BLaER1 treated with 17β-estradiol and CSF1 and Interleukin-3, amounts not matched to agents 10 nM and 100 nM (cell line): ENCODE data around the gene HYAL2.
"Not testable (repeated sequence)": the region's sequence is repeated elsewhere in the genome, so short reads cannot be mapped to it uniquely, and the experiment has no call there.

ENCODE experiments used
- H3K27ac ChIP-seq, 11 experiments: shearing (Covaris generic); formaldehyde crosslinking; 2 replicates each; pipeline ENCODE4 v1.8.1; 2022
- H3K27me3 ChIP-seq, 11 experiments: shearing (Covaris generic); formaldehyde crosslinking; 2 replicates each; pipeline ENCODE4 v1.8.1; 2022
- H3K36me3 ChIP-seq, 11 experiments: shearing (Covaris generic); formaldehyde crosslinking; 2 replicates each; pipeline ENCODE4 v1.8.1; 2022
- H3K4me1 ChIP-seq, 10 experiments: shearing (Covaris generic); formaldehyde crosslinking; 2 replicates each; pipeline ENCODE4 v1.8.1; 2022
- H3K4me2 ChIP-seq, 11 experiments: shearing (Covaris generic); formaldehyde crosslinking; 2 replicates each; pipeline ENCODE4 v1.8.1; 2022
- H3K4me3 ChIP-seq, 10 experiments: shearing (Covaris generic); formaldehyde crosslinking; 2 replicates each; pipeline ENCODE4 v1.8.1; 2022
- H3K9ac ChIP-seq, 11 experiments: shearing (Covaris generic); formaldehyde crosslinking; 2 replicates each; pipeline ENCODE4 v1.8.1; 2022
- H3K9me3 ChIP-seq, 11 experiments: shearing (Covaris generic); formaldehyde crosslinking; replicated peaks in 1 of 11; 2 replicates each; pipeline ENCODE4 v1.8.1; 2022
- H4K20me1 ChIP-seq, 11 experiments: shearing (Covaris generic); formaldehyde crosslinking; 2 replicates each; pipeline ENCODE4 v1.8.1; 2022
- Cebpa-rat ChIP-seq, 11 experiments: shearing (Covaris generic); IDR thresholded peaks; 2 replicates each; pipeline ENCODE4 v1.8.1; 2022

The HYAL2 gene

GRCh38 chr3:50290161-50290641 is 32.3 kb downstream of the HYAL2 start:
- H3K4me2 ChIP-seq: peak overlapping the region in 10 of 11 experiments; percentile 77 to 98 (median 92); a peak in 20 of 22 replicates
- H3K27me3 ChIP-seq: no peaks in the 10 kb centered on the region
- no peaks in the 10 kb centered on the region for H3K9me3 ChIP-seq
- H4K20me1 ChIP-seq: peaks cover 0 to 57% (median 27%) of the 10 kb centered on the region in 11 experiments; a peak in 14 of 22 replicates
- H3K27ac ChIP-seq: no peak overlapping the region
- H3K36me3 ChIP-seq: peaks cover 45 to 58% (median 56%) of the 10 kb centered on the region in 11 experiments
- H3K4me3 ChIP-seq: peak overlapping the region in 7 of 10 experiments; percentile 82 to 99 (median 84); a peak in 12 of 20 replicates
- H3K4me1 ChIP-seq: peaks cover 20 to 26% (median 23%) of the 10 kb centered on the region in 10 experiments
- no peak for TF ChIP-seq Cebpa-rat (IDR thresholded peaks at IDR 0.05)
- H3K9ac ChIP-seq: peak overlapping the region; percentile 83 to 97 (median 87); a peak in 14 of 22 replicates

- Histone ChIP-seq H3K9me3 (no peaks in the 10 kb centered on the region), H3K27me3 (no peaks in the 10 kb centered on the region), H3K4me1 (peaks cover 20 to 26% (median 23%) of the 10 kb centered on the region in 10 experiments), H3K9ac (no peak overlapping the region), H3K4me3 (no peak overlapping the region; a peak in 1 of 20 replicates), H4K20me1 (peaks cover 0 to 62% (median 27%) of the 10 kb centered on the region in 11 experiments; a peak in 14 of 22 replicates), H3K27ac (no peak overlapping the region), H3K4me2 (no peak overlapping the region), H3K36me3 (peaks cover 45 to 61% (median 56%) of the 10 kb centered on the region in 11 experiments)
- TF ChIP-seq Cebpa-rat (IDR thresholded peaks at IDR 0.05): no peak
Measured at GRCh38 chr3:50289130-50289529, 33.4 kb downstream of the HYAL2 start.

GRCh38 chr3:50288387-50289007 is 34.0 kb downstream of the HYAL2 start:
- H3K27me3 ChIP-seq: no peaks in the 10 kb centered on the region
- H3K4me1 ChIP-seq: peaks cover 20 to 26% (median 23%) of the 10 kb centered on the region in 10 experiments
- no peak for TF ChIP-seq Cebpa-rat (IDR thresholded peaks at IDR 0.05)
- H3K4me3 ChIP-seq: no peak overlapping the region
- H3K4me2 ChIP-seq: no peak overlapping the region
- H4K20me1 ChIP-seq: peaks cover 0 to 62% (median 27%) of the 10 kb centered on the region in 11 experiments; a peak in 14 of 22 replicates
- H3K9ac ChIP-seq: no peak overlapping the region
- peaks cover 45 to 61% (median 56%) of the 10 kb centered on the region in 11 experiments for H3K36me3 ChIP-seq
- no peaks in the 10 kb centered on the region for H3K9me3 ChIP-seq
- H3K27ac ChIP-seq: no peak overlapping the region

GRCh38 chr3:50287262-50287661 is 35.3 kb downstream of the HYAL2 start:
- no peaks in the 10 kb centered on the region for H3K9me3 ChIP-seq
- peaks cover 0 to 62% (median 27%) of the 10 kb centered on the region in 11 experiments; a peak in 14 of 22 replicates for H4K20me1 ChIP-seq
- no peak overlapping the region for H3K4me2 ChIP-seq
- H3K27me3 ChIP-seq: no peaks in the 10 kb centered on the region
- H3K36me3 ChIP-seq: peaks cover 45 to 61% (median 56%) of the 10 kb centered on the region in 11 experiments
- H3K27ac ChIP-seq: no peak overlapping the region
- peaks cover 10 to 15% (median 13%) of the 10 kb centered on the region in 10 experiments for H3K4me1 ChIP-seq
- no peak for TF ChIP-seq Cebpa-rat (IDR thresholded peaks at IDR 0.05)
- 0 out of 22 replicates have a peak overlapping the region, but pooled peaks of 1 of the 11 experiments have one; percentile 27 for H3K9ac ChIP-seq
- no peak overlapping the region for H3K4me3 ChIP-seq

GRCh38 chr3:50286322-50287227 is 36.0 kb downstream of the HYAL2 start:
- Histone ChIP-seq H3K27me3 (no peaks in the 10 kb centered on the region), H3K27ac (no peak overlapping the region), H3K9me3 (no peaks in the 10 kb centered on the region), H3K4me2 (no peak overlapping the region), H4K20me1 (peaks cover 0 to 62% (median 27%) of the 10 kb centered on the region in 11 experiments; a peak in 14 of 22 replicates), H3K9ac (no peak overlapping the region), H3K4me3 (no peak overlapping the region), H3K36me3 (peaks cover 45 to 61% (median 56%) of the 10 kb centered on the region in 11 experiments), H3K4me1 (peaks cover 10 to 15% (median 13%) of the 10 kb centered on the region in 10 experiments)
- no peak for TF ChIP-seq Cebpa-rat (IDR thresholded peaks at IDR 0.05)

DNA sequence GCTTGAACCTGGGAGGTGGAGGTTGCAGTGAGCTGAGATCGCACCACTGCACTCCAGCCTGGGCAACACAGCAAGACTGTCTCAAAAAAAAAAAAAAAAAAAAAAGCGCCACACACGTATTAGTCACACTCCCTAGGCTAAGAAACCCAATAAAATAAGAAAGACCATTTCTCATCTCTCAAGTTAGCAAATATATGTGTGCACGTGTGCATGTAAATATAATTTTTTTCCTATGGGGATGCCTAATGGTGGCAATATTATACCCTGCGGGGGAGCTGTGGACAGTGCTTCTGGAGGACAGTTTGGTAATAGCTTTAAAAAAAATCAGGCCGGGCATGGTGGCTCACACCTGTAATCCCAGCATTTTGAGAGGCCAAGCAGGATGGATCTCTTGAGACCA is 38.4 kb downstream of the HYAL2 start:
- H3K4me2 ChIP-seq, H3K9ac ChIP-seq, H3K4me3 ChIP-seq, H3K9me3 ChIP-seq, H3K27ac ChIP-seq, H3K27me3 ChIP-seq, H3K4me1 ChIP-seq: not testable (repeated sequence)
- peaks cover 30 to 44% (median 39%) of the 10 kb centered on the region in 11 experiments for H3K36me3 ChIP-seq
- H4K20me1 ChIP-seq: peaks cover 0 to 44% (median 20%) of the 10 kb centered on the region in 11 experiments; a peak in 15 of 22 replicates

GRCh38 chr3:50279255-50280016 is 43.1 kb downstream of the HYAL2 start:
- H3K4me2 ChIP-seq: no peak overlapping the region
- no peak overlapping the region for H3K9ac ChIP-seq
- no peaks in the 10 kb centered on the region for H3K9me3 ChIP-seq
- no peak overlapping the region for H3K4me3 ChIP-seq
- H3K27me3 ChIP-seq: peaks cover 48 to 55% (median 52%) of the 10 kb centered on the region in 11 experiments
- no peak for TF ChIP-seq Cebpa-rat (IDR thresholded peaks at IDR 0.05)
- peaks cover 7 to 26% (median 13%) of the 10 kb centered on the region in 10 experiments; a peak in 17 of 20 replicates for H3K4me1 ChIP-seq
- peaks cover 0 to 49% (median 26%) of the 10 kb centered on the region in 11 experiments; a peak in 14 of 22 replicates for H4K20me1 ChIP-seq
- H3K36me3 ChIP-seq: no peaks in the 10 kb centered on the region
- H3K27ac ChIP-seq: no peak overlapping the region

- no peak for TF ChIP-seq Cebpa-rat (IDR thresholded peaks at IDR 0.05)
- H3K27ac ChIP-seq: no peak within 1 kb of the TSS
Measured at GRCh38 chr3:50278880-50279224, 43.7 kb downstream of the HYAL2 start, which contains the start of gene LSMEM2. TSS of gene LSMEM2 (plus strand) at chr3:50279087. CDS start at chr3:50279114, 27 bp downstream.

More at GRCh38 chr3:50278880-50279224, 43.7 kb downstream of the HYAL2 start, which contains the start of gene LSMEM2:
- H3K9me3 ChIP-seq: no peaks in the 10 kb centered on the region
- no peak within 1 kb of the TSS for H3K4me3 ChIP-seq
- H3K4me2 ChIP-seq: no peak within 1 kb of the TSS
- H4K20me1 ChIP-seq: peaks cover 0 to 55% (median 31%) of the 10 kb centered on the region in 11 experiments; a peak in 14 of 22 replicates
- no peaks in the 10 kb centered on the region for H3K36me3 ChIP-seq
- peaks cover 7 to 29% (median 17%) of the 10 kb centered on the region in 10 experiments; a peak in 18 of 20 replicates for H3K4me1 ChIP-seq
- H3K9ac ChIP-seq: no peak within 1 kb of the TSS
- H3K27me3 ChIP-seq: peaks cover 54 to 60% (median 58%) of the 10 kb centered on the region in 11 experiments
